Measurements from ENCODE around the gene ARMH4.

The ARMH4 gene

DNA sequence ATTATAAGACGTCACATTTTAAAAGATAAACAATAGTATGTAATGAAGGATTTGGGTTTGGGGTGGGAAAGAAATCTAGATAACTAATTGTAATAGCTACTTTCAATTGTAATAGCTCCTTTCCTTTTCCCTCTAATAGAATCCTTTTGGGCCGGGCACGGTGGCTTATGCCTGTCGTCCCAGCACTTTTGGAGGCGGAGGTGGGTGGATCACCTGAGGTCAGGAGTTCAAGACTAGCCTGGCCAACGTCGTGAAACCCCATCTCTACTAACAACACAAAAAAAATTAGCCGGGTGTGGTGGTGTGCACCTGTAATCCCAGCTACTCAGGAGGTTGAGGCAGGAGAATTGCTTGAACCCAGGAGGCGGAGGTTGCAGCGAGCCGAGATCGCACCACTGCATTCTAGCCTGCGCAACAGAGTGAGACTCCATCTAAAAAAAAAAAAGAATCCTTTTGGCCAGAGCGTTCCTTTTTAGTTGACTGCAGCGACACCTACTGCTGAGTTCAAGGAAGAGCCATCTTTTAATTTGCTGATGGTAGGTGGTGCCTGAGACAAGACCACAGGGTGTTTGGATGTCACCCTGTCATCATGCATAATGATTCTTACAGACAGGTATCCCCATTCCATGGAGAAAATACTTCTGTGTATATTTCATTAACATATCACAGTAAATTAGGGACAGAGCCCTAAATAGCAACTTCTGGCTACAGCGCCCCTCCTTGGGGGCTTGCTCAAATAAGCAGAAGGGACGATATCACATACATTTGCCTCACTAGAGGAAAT is 79.5 kb downstream of the ARMH4 start:
- TF ChIP-seq, protein P1, sequence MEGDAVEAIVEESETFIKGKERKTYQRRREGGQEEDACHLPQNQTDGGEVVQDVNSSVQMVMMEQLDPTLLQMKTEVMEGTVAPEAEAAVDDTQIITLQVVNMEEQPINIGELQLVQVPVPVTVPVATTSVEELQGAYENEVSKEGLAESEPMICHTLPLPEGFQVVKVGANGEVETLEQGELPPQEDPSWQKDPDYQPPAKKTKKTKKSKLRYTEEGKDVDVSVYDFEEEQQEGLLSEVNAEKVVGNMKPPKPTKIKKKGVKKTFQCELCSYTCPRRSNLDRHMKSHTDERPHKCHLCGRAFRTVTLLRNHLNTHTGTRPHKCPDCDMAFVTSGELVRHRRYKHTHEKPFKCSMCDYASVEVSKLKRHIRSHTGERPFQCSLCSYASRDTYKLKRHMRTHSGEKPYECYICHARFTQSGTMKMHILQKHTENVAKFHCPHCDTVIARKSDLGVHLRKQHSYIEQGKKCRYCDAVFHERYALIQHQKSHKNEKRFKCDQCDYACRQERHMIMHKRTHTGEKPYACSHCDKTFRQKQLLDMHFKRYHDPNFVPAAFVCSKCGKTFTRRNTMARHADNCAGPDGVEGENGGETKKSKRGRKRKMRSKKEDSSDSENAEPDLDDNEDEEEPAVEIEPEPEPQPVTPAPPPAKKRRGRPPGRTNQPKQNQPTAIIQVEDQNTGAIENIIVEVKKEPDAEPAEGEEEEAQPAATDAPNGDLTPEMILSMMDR (IDR thresholded peaks at IDR 0.05; ENCODE audit: extremely low read depth, missing control alignments) = peak; percentile 61
- peak; percentile 58 for DNase-seq (ENCODE audit: low spot score)

DNA sequence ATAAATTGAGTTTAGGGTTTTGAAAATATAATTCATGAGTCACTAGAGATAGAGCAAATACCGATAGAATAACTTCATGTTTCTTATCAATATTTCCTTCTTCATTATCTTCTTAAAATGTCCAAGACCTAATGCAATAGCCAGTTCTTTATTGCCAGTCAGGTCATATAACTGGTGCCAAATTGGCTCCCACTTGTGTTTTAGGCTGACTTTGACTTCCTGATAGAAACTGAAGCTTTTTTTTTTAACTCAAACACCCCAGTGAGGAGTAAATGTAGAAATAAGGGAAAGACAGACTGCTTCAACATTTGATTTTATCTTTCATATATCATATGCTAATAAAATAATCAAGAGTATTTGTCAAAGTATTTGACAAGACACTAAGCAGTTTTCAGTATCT is 80.7 kb downstream of the ARMH4 start:
- DNase-seq (ENCODE audit: low spot score) = no peak
- TF ChIP-seq, protein P1 (IDR thresholded peaks at IDR 0.05; ENCODE audit: extremely low read depth, missing control alignments) = no peak

DNA sequence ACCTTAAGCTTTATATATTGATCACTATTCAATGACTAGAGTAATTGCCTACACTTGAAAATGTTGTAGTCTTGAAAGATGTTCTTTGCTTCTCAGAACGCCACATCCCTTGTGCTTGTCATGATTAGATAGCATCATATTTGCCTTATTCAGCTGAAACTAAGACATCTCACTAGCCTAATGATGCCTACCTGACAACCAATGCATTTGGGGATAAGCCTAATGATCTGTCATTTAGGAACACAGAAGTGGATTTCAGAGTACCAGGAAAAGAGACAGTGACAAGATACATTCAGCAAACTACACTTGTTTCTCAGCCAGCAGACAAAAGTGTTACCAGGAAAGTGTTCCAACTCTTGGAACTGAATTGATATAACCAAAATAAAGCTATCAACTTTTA is 83.7 kb downstream of the ARMH4 start:
- no peak for DNase-seq (ENCODE audit: low spot score)

DNA sequence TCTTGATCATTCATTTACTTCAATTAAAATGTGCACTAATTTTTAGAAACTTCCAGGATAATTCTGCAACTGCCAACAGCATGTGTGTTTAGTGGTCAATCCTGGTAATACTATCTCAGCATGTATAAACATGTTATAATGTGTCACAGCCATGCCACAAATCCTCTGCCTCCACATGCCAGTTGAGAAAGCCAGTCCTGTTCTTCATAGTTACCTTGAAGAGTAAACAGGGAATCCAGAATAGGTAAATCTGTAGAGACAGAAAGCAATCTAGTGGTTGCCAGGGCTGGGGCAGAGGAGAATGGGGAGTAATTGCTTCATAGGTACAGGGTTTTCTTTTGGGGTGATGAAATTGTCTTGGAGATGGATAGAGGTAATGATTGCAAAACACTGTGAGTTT is 85.9 kb downstream of the ARMH4 start:
- DNase-seq (ENCODE audit: low spot score) = no peak
- TF ChIP-seq, protein P1 (IDR thresholded peaks at IDR 0.05; ENCODE audit: extremely low read depth, missing control alignments) = no peak

More for the DNA sequence above, 83.7 kb downstream of the ARMH4 start:
- TF ChIP-seq, protein P1 (IDR thresholded peaks at IDR 0.05; ENCODE audit: extremely low read depth, missing control alignments) = no peak

DNA sequence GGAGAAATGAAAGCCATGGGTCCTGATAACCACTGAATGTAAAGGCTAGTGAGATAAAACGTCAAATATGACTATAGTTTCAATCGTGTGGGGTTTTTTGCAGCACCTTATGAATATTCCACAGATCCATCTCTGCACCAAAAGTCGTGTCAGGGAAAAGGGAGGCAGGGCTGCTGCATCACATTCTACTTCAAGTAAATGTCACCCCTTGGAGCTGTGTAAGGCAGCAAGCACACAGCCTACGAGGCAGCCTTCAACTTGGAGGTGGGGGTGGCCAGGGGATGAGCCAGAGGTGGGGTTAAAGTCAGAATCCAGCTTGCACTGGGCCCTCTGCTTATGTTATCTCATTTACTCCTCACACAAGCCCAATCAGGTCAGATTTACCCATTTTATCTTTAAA is 90.4 kb downstream of the ARMH4 start:
- TF ChIP-seq, protein P1 (IDR thresholded peaks at IDR 0.05; ENCODE audit: extremely low read depth, missing control alignments) = no peak
- no peak for DNase-seq (ENCODE audit: low spot score)

DNA sequence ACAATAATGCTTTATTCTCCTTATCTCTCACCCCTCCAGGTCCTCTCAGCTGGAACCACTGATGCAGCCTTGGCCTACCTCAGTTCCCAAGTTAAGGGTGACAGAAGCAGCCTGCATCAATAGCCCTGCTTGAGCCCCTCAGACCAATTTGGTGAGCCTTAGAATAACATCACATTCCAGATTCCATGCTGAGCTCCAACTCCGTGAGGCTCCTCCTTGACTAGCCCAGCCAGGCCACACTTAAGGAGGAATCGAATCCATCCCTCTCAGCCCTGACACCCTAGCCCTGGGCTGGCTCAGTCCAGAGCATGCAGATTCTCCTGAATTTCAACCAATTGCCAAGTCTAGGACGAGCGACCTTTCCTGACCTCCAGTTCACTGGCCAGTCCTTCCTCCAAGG is 91.1 kb downstream of the ARMH4 start:
- DNase-seq (ENCODE audit: low spot score) = no peak

DNA sequence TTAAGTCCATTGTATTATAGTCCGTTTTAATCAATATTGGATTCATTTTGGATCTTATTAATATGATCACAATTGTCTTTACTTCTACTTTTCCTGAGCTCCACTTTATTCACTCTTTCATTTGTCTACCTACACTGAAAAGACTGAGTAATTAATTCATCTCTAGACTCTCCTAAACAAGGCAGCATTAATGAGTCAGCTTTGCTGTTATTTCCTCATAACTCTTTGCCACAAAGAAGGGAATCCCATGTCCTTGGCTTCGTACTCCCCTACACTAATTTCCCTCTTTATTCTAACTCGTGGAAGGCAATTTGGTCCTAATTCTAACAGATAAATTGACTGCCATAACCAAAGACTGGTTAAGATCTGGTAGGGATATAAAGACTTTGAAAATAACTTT is 91.9 kb downstream of the ARMH4 start:
- no peak for DNase-seq (ENCODE audit: low spot score)
- TF ChIP-seq, protein P1 (IDR thresholded peaks at IDR 0.05; ENCODE audit: extremely low read depth, missing control alignments) = no peak

More for the DNA sequence above, 91.1 kb downstream of the ARMH4 start:
- TF ChIP-seq, protein P1 (IDR thresholded peaks at IDR 0.05; ENCODE audit: extremely low read depth, missing control alignments) = no peak
